Muscle of leg (tissue), 16 donors: ENCODE results near the gene QTRT2. TPM values are rescaled to one million over a fixed set of nuclear protein-coding genes. Genes with fewer than 3 reads are reported as not detected.
A peak's percentile ranks its signal among the peaks of the same experiment; 100 is the strongest.

Experiments
- DNase-seq: peaks from one replicate; pipeline ENCODE4 v3.0.0; 2013
- H3K27ac ChIP-seq: one replicate; pipeline ENCODE4 v1.5.1; 2013; ENCODE audit warnings: mild to moderate bottlenecking, low read length, control low read depth
- H3K27me3 ChIP-seq: one replicate; pipeline ENCODE4 v1.6.1; 2013; ENCODE audit warnings: low read length; ENCODE audit not compliant: control insufficient read depth, insufficient read depth
- H3K36me3 ChIP-seq: one replicate; pipeline ENCODE4 v1.6.1; 2013; ENCODE audit warnings: low read length; ENCODE audit not compliant: control insufficient read depth, insufficient read depth
- H3K4me1 ChIP-seq: one replicate; pipeline ENCODE4 v1.6.1; 2013; ENCODE audit warnings: low read length; ENCODE audit not compliant: control insufficient read depth, insufficient read depth
- H3K4me3 ChIP-seq: one replicate; pipeline ENCODE4 v1.5.1; 2013; ENCODE audit warnings: low read length, control low read depth
- H3K9me3 ChIP-seq: replicated peaks from 2 replicates; pipeline ENCODE4 v1.6.1; 2013; ENCODE audit warnings: low read depth, low read length; ENCODE audit not compliant: control insufficient read depth
- WGBS: methylation state at CpG from one replicate; pipeline ENCODE4 v1.1.5; 2013; ENCODE audit warnings: missing lambda C conversion rate; ENCODE audit not compliant: insufficient coverage; 5-methylcytosine and 5-hydroxymethylcytosine counted together
- long read RNA-seq, 11 donors: transcript quantifications; one replicate each; lab custom pipeline, GENCODE V29; 2026
- polyA plus RNA-seq, 8 donors: library from polyadenylated mRNA; unstranded; fragments of 120-200 nt; gene quantifications; one replicate each; pipeline versions ENCODE4 v1.2.1 to v1.2.3, GENCODE V29; 2013; ENCODE audit warnings: inconsistent platforms in 1 of 8, low replicate concordance in 1 of 8; ENCODE audit not compliant: insufficient read length in 8 of 8, insufficient read depth in 1 of 8
- total RNA-seq: library from RNA; stranded (reverse); fragments of 120-200 nt; gene quantifications from one replicate; pipeline ENCODE4 v1.2.4, GENCODE V29; 2013

Gene QTRT2
- 16.6 TPM for total RNA-seq
- 10 to 100 TPM in 6 of 8 donors, 1 to 10 TPM in 2; 9.3 to 15.7 (median 10.8) TPM for polyA plus RNA-seq
- long read RNA-seq, donor 1 = 0 reads
- long read RNA-seq, donor 2 = 0 reads
- long read RNA-seq, donor 3 = 0 reads
- long read RNA-seq, donor 4, partial matches to known transcripts = 7 of 7 reads
- long read RNA-seq, donor 4, other reads (novel, unspliced or antisense) = 0 of 7 reads
- long read RNA-seq, donor 5, full-length matches to known transcripts = 7 of 7 reads
- long read RNA-seq, donor 5, partial matches to known transcripts = 0 of 7 reads
- long read RNA-seq, donor 5, other reads (novel, unspliced or antisense) = 0 of 7 reads
- long read RNA-seq, donor 6, partial matches to known transcripts = 0 of 1 reads
- long read RNA-seq, donor 6, other reads (novel, unspliced or antisense) = 0 of 1 reads
- long read RNA-seq, donor 7 = 0 reads
- long read RNA-seq, donor 8, full-length matches to known transcripts = 3 of 3 reads
- long read RNA-seq, donor 8, partial matches to known transcripts = 0 of 3 reads
- long read RNA-seq, donor 8, other reads (novel, unspliced or antisense) = 0 of 3 reads
- long read RNA-seq, donor 9 = 0 reads
- long read RNA-seq, donor 10, full-length matches to known transcripts = 3 of 3 reads
- long read RNA-seq, donor 10, partial matches to known transcripts = 0 of 3 reads
- long read RNA-seq, donor 10, other reads (novel, unspliced or antisense) = 0 of 3 reads
- long read RNA-seq, donor 11 = 0 reads

- DNase-seq = peak; percentile 100
- H3K36me3 ChIP-seq = peaks cover 2% of the 10 kb centered on the region
- 0% methylated on average over 43 of the region's 49 CpGs for WGBS
- H3K9me3 ChIP-seq = no peaks in the 10 kb centered on the region
- no peaks in the 10 kb centered on the region for H3K27me3 ChIP-seq
- peak within 1 kb of the TSS; percentile 84 for H3K27ac ChIP-seq
- no peaks in the 10 kb centered on the region for H3K4me1 ChIP-seq
- peak within 1 kb of the TSS; percentile 93 for H3K4me3 ChIP-seq
Measured at GRCh38 chr3:114056130-114057010, at the start of gene QTRT2, which contains the start of gene CCDC191. QTRT2 (plus strand) TSS chr3:114056737; CDS start chr3:114065258, 8,521 bp downstream. CCDC191 (minus strand) TSS chr3:114056526; CDS start chr3:114056466, 60 bp downstream.

GRCh38 chr3:114011059-114011797 is 45.3 kb upstream of the QTRT2 start:
- Histone ChIP-seq H3K27ac (no peak overlapping the region), H3K9me3 (no peaks in the 10 kb centered on the region), H3K4me1 (no peaks in the 10 kb centered on the region), H3K27me3 (no peaks in the 10 kb centered on the region), H3K36me3 (no peaks in the 10 kb centered on the region), H3K4me3 (no peak overlapping the region)
- WGBS = no CpG with 5 or more reads among the region's 2 CpGs
- no peak for DNase-seq

- no peaks in the 10 kb centered on the region for H3K36me3 ChIP-seq
- DNase-seq = no peak
- no peaks in the 10 kb centered on the region for H3K9me3 ChIP-seq
- no peaks in the 10 kb centered on the region for H3K27me3 ChIP-seq
- 85% methylated on average over 6 of the region's 7 CpGs for WGBS
- no peak overlapping the region for H3K27ac ChIP-seq
- no peak overlapping the region for H3K4me3 ChIP-seq
- H3K4me1 ChIP-seq = no peaks in the 10 kb centered on the region
Measured at GRCh38 chr3:114014211-114014610, 42.3 kb upstream of the QTRT2 start.

GRCh38 chr3:114019486-114019885 is 37.1 kb upstream of the QTRT2 start:
- no peaks in the 10 kb centered on the region for H3K9me3 ChIP-seq
- H3K4me1 ChIP-seq = no peaks in the 10 kb centered on the region
- no peaks in the 10 kb centered on the region for H3K27me3 ChIP-seq
- H3K27ac ChIP-seq = no peak overlapping the region
- H3K36me3 ChIP-seq = no peaks in the 10 kb centered on the region
- no peak for DNase-seq
- 100% methylated on average over 2 of the region's 2 CpGs for WGBS
- no peak overlapping the region for H3K4me3 ChIP-seq

- no peak overlapping the region for H3K27ac ChIP-seq
- no peak for DNase-seq
Measured at GRCh38 chr3:114020907-114021306, 35.6 kb upstream of the QTRT2 start.

GRCh38 chr3:114022145-114022802 is 34.3 kb upstream of the QTRT2 start:
- Histone ChIP-seq H3K4me3 (no peak overlapping the region), H3K36me3 (no peaks in the 10 kb centered on the region), H3K27ac (no peak overlapping the region), H3K27me3 (no peaks in the 10 kb centered on the region), H3K4me1 (no peaks in the 10 kb centered on the region), H3K9me3 (no peaks in the 10 kb centered on the region)
- DNase-seq = no peak
- WGBS = 100% methylated on average over 1 of the region's 4 CpGs

More at GRCh38 chr3:114020907-114021306, 35.6 kb upstream of the QTRT2 start:
- WGBS = no CpG with 5 or more reads among the region's 2 CpGs
- Histone ChIP-seq H3K9me3 (no peaks in the 10 kb centered on the region), H3K4me1 (no peaks in the 10 kb centered on the region), H3K4me3 (no peak overlapping the region), H3K36me3 (no peaks in the 10 kb centered on the region), H3K27me3 (no peaks in the 10 kb centered on the region)

GRCh38 chr3:114025451-114025850 is 31.1 kb upstream of the QTRT2 start:
- no peaks in the 10 kb centered on the region for H3K36me3 ChIP-seq
- H3K27ac ChIP-seq = no peak overlapping the region
- DNase-seq = no peak
- 82% methylated on average over 2 of the region's 2 CpGs for WGBS
- H3K27me3 ChIP-seq = no peaks in the 10 kb centered on the region
- no peak overlapping the region for H3K4me3 ChIP-seq
- H3K4me1 ChIP-seq = no peaks in the 10 kb centered on the region
- H3K9me3 ChIP-seq = no peaks in the 10 kb centered on the region

GRCh38 chr3:114026331-114026730 is 30.2 kb upstream of the QTRT2 start:
- no peak for DNase-seq
- H3K9me3 ChIP-seq = no peaks in the 10 kb centered on the region
- H3K27ac ChIP-seq = no peak overlapping the region
- H3K4me1 ChIP-seq = no peaks in the 10 kb centered on the region
- no CpG with 5 or more reads among the region's 2 CpGs for WGBS
- H3K27me3 ChIP-seq = no peaks in the 10 kb centered on the region
- H3K4me3 ChIP-seq = no peak overlapping the region
- no peaks in the 10 kb centered on the region for H3K36me3 ChIP-seq

GRCh38 chr3:114033721-114034120 is 22.8 kb upstream of the QTRT2 start:
- Histone ChIP-seq H3K4me3 (no peak overlapping the region), H3K36me3 (no peaks in the 10 kb centered on the region), H3K9me3 (no peaks in the 10 kb centered on the region), H3K27me3 (no peaks in the 10 kb centered on the region), H3K4me1 (no peaks in the 10 kb centered on the region), H3K27ac (no peak overlapping the region)
- DNase-seq = no peak
- WGBS = no CpG with 5 or more reads among the region's 1 CpG
